ENCODE data around the gene MMP23B.

DNA sequence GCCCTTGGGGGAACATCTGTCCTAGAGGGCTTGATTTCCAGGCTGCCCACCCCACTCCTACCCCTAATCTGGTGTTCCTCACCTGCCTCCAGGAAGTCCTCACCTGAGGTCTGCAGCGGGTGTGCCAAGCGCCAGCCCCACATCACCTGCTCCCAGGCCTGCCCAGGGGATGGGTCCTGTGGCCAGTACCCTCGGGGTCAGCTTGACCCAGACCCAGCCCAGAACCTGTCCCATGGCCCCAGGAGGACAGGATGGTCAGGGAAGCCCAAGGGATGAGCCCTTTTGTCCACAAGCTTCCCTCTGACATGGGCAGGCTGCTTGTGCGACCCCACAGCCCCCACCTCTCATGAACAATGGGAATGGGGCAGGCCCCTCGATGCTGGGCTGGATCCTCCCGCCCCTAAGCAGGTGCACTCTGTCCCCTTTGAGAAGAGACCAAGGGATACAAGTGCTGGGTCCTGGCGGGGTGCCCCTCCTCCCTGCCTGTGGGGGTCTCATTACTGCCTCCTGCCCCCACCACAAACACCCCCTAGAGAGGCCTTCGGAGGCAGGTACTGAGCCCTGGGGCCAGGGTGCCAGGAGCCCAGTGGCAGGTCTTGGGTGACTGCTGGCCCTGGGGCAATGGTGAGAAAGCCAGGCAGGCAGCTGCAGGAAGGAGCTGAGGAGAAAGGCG lies 13.4 kb upstream of the MMP23B start:
- TF ChIP-seq, protein P1, sequence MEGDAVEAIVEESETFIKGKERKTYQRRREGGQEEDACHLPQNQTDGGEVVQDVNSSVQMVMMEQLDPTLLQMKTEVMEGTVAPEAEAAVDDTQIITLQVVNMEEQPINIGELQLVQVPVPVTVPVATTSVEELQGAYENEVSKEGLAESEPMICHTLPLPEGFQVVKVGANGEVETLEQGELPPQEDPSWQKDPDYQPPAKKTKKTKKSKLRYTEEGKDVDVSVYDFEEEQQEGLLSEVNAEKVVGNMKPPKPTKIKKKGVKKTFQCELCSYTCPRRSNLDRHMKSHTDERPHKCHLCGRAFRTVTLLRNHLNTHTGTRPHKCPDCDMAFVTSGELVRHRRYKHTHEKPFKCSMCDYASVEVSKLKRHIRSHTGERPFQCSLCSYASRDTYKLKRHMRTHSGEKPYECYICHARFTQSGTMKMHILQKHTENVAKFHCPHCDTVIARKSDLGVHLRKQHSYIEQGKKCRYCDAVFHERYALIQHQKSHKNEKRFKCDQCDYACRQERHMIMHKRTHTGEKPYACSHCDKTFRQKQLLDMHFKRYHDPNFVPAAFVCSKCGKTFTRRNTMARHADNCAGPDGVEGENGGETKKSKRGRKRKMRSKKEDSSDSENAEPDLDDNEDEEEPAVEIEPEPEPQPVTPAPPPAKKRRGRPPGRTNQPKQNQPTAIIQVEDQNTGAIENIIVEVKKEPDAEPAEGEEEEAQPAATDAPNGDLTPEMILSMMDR (conservative IDR thresholded peaks at IDR 0.05), result no peak
- no peak for TF ChIP-seq ZFX (IDR thresholded peaks at IDR 0.05)

All from C4-2B (cell line).